CD8-positive, alpha-beta memory T cell (primary cell): ENCODE data around the gene APBA2. TPM values are rescaled to one million over a fixed set of nuclear protein-coding genes. Genes with fewer than 3 reads are reported as not detected.

Source experiments
- CTCF ChIA-PET: fragments of 350-600 bp; sonication (Branson Sonifier 250); formaldehyde crosslinking; loops from one replicate; lab custom pipeline; 2021; ENCODE audit warnings: antibody characterized with exemption; lab: Charles Lee
- POLR2A ChIA-PET: fragments of 350-600 bp; sonication (Branson Sonifier 250); formaldehyde crosslinking; loops from one replicate; lab custom pipeline; 2021; ENCODE audit warnings: antibody characterized with exemption; lab: Charles Lee
- DNase-seq, 5 donors: peaks; one replicate each; pipeline versions ENCODE4 v3.0.0 to v3.0.0-alpha.2; 2020 to 2022; ENCODE audit warnings: mixed read lengths in 1 of 5
- H3K27ac ChIP-seq: one replicate; pipeline ENCODE4 v1.7.0; 2013; ENCODE audit warnings: low read depth, mild to moderate bottlenecking, low read length, moderate library complexity
- H3K27me3 ChIP-seq: 2 replicates; pipeline ENCODE4 v1.7.0; 2013; ENCODE audit warnings: low read length, mild to moderate bottlenecking; ENCODE audit not compliant: insufficient read depth, poor library complexity, severe bottlenecking
- H3K36me3 ChIP-seq: 2 replicates; pipeline ENCODE4 v1.7.0; 2013; ENCODE audit warnings: mild to moderate bottlenecking, low read length, moderate library complexity; ENCODE audit not compliant: insufficient read depth
- H3K4me1 ChIP-seq: 2 replicates; pipeline ENCODE4 v1.7.0; 2013; ENCODE audit warnings: mild to moderate bottlenecking, low read length, moderate library complexity; ENCODE audit not compliant: insufficient read depth
- H3K4me3 ChIP-seq: 2 replicates; pipeline ENCODE4 v1.7.0; 2013; ENCODE audit warnings: mild to moderate bottlenecking, low read length
- H3K9me3 ChIP-seq: 2 replicates; pipeline ENCODE4 v1.7.0; 2013; ENCODE audit warnings: mild to moderate bottlenecking, low read length
- H3K27ac Mint-ChIP-seq, 8 donors: one replicate each; pipeline ENCODE4 v1.8.0; 2020 to 2021; ENCODE audit warnings: mixed read lengths in 8 of 8, mild to moderate bottlenecking in 6 of 8, inconsistent platforms in 3 of 8, moderate library complexity in 3 of 8
- H3K27me3 Mint-ChIP-seq, 2 donors: one replicate each; pipeline ENCODE4 v1.8.0; 2020 to 2021; ENCODE audit warnings: mixed read lengths in 2 of 2, mild to moderate bottlenecking in 1 of 2, moderate library complexity in 1 of 2
- H3K36me3 Mint-ChIP-seq, 3 donors: one replicate each; pipeline ENCODE4 v1.8.0; 2020 to 2021; ENCODE audit warnings: mixed read lengths in 3 of 3, inconsistent platforms in 1 of 3, mild to moderate bottlenecking in 1 of 3
- H3K4me1 Mint-ChIP-seq, 3 donors: one replicate each; pipeline ENCODE4 v1.8.0; 2020 to 2021; ENCODE audit warnings: mixed read lengths in 3 of 3, inconsistent platforms in 1 of 3, mild to moderate bottlenecking in 1 of 3
- H3K4me3 Mint-ChIP-seq, 7 donors: one replicate each; pipeline ENCODE4 v1.8.0; 2020 to 2021; ENCODE audit warnings: mixed read lengths in 7 of 7, mild to moderate bottlenecking in 6 of 7, moderate library complexity in 4 of 7, inconsistent platforms in 2 of 7
- H3K9me3 Mint-ChIP-seq, 5 donors: one replicate each; pipeline ENCODE4 v1.8.0; 2020 to 2022; ENCODE audit warnings: mixed read lengths in 5 of 5, mild to moderate bottlenecking in 3 of 5, moderate library complexity in 2 of 5, inconsistent platforms in 1 of 5
- polyA plus RNA-seq: library from polyadenylated mRNA; unstranded; fragments of 300-500 nt; fragmentation: Illumina TruSeq; gene quantifications from one replicate; pipeline ENCODE4 v1.2.3, GENCODE V29; 2021
- total RNA-seq, 2 experiments: library from RNA; stranded (reverse); gene quantifications; one replicate each; pipeline ENCODE4 v1.2.3, GENCODE V29; 2021

APBA2 gene
- total and polyA plus RNA-seq, 3 experiments from 2014 or later = 15.7 to 38.8 (median 18.0) TPM

DNA sequence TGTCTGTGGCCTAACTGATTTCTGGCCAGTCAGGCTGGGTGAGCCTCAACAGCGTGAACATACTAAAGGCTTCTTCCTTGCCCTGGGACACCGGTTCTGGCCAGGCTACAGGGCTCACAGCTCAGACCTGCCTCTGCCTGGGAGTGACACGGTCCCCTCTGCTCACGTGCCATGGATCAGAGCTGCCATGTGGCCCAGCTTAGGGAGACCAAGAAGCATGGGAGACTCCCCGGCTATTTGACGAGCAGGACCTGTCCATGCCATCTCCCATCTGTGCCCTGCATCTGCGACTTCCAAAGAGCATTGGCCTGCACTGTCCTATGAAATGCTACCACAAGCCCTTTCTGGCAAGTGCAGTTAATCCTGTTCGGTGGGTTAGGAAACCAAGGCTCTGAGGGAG is 57.4 kb downstream of the APBA2 start:
- CTCF ChIA-PET = interaction anchor here (2.1 to 4.4 kb wide), 2 partner anchors 12 to 147 kb away, joined by 7 to 12 read pairs; no protein-coding TSS in a partner anchor
- peak overlapping the region in 3 of 8 donors; percentile 1 to 41 (median 27) for H3K27ac Mint-ChIP-seq
- Histone ChIP-seq H3K27ac (no peak overlapping the region), H3K27me3 (no peaks in the 10 kb centered on the region), H3K9me3 (no peaks in the 10 kb centered on the region), H3K36me3 (no peaks in the 10 kb centered on the region), H3K4me3 (no peak overlapping the region), H3K4me1 (peaks cover 77% of the 10 kb centered on the region)
- POLR2A ChIA-PET = no interaction called here
- no peak for DNase-seq
- peaks cover 3 to 24% (median 5%) of the 10 kb centered on the region in 3 donors for H3K36me3 Mint-ChIP-seq
- no peaks in the 10 kb centered on the region for H3K9me3 Mint-ChIP-seq
- peaks cover 64 to 92% (median 78%) of the 10 kb centered on the region in 3 donors for H3K4me1 Mint-ChIP-seq
- H3K4me3 Mint-ChIP-seq = peak overlapping the region in 2 of 7 donors; percentile 24 to 33
- H3K27me3 Mint-ChIP-seq = no peaks in the 10 kb centered on the region

GRCh38 chr15:28943611-28944230 is 57.9 kb downstream of the APBA2 start:
- Histone ChIP-seq H3K4me3 (no peak overlapping the region), H3K27me3 (no peaks in the 10 kb centered on the region), H3K9me3 (no peaks in the 10 kb centered on the region), H3K4me1 (peaks cover 79% of the 10 kb centered on the region), H3K36me3 (no peaks in the 10 kb centered on the region), H3K27ac (no peak overlapping the region)
- Mint-ChIP-seq H3K27ac (peak overlapping the region in 4 of 8 donors; percentile 27 to 66 (median 52)), H3K4me3 (peak overlapping the region in 1 of 7 donors; percentile 47), H3K4me1 (peaks cover 67 to 92% (median 78%) of the 10 kb centered on the region in 3 donors), H3K9me3 (no peaks in the 10 kb centered on the region), H3K27me3 (no peaks in the 10 kb centered on the region), H3K36me3 (peaks cover 3 to 24% (median 5%) of the 10 kb centered on the region in 3 donors)
- ChIA-PET CTCF (interaction anchor here (1.3 to 2.1 kb wide), 2 partner anchors 9 to 12 kb away, joined by 3 to 7 read pairs; no protein-coding TSS in a partner anchor), POLR2A (no interaction called here)
- no peak for DNase-seq

- ChIA-PET CTCF (interaction anchor here (1.3 kb wide), 1 partner anchor 9 kb away, joined by 3 read pairs; no protein-coding TSS in a partner anchor), POLR2A (no interaction called here)
- no peaks in the 10 kb centered on the region for H3K27me3 ChIP-seq
- H3K4me3 Mint-ChIP-seq = no peak overlapping the region
- H3K27ac Mint-ChIP-seq = peak overlapping the region in 2 of 8 donors; percentile 43 to 65
- no peak overlapping the region for H3K27ac ChIP-seq
- H3K4me3 ChIP-seq = no peak overlapping the region
- no peaks in the 10 kb centered on the region for H3K9me3 Mint-ChIP-seq
- no peaks in the 10 kb centered on the region for H3K27me3 Mint-ChIP-seq
- no peak for DNase-seq
- H3K36me3 Mint-ChIP-seq = peaks cover 3 to 24% (median 5%) of the 10 kb centered on the region in 3 donors
- peaks cover 66 to 92% (median 78%) of the 10 kb centered on the region in 3 donors for H3K4me1 Mint-ChIP-seq
- peaks cover 79% of the 10 kb centered on the region for H3K4me1 ChIP-seq
- no peaks in the 10 kb centered on the region for H3K9me3 ChIP-seq
- H3K36me3 ChIP-seq = no peaks in the 10 kb centered on the region
Observed at GRCh38 chr15:28944286-28944685, 58.5 kb downstream of the APBA2 start.

- H3K27me3 Mint-ChIP-seq = no peaks in the 10 kb centered on the region
- Histone ChIP-seq H3K27me3 (no peaks in the 10 kb centered on the region), H3K4me1 (peaks cover 77% of the 10 kb centered on the region), H3K4me3 (no peak overlapping the region), H3K36me3 (no peaks in the 10 kb centered on the region), H3K9me3 (no peaks in the 10 kb centered on the region), H3K27ac (no peak overlapping the region)
- ChIA-PET CTCF (interaction anchor here (1.3 kb wide), 1 partner anchor 10 kb away, joined by 3 read pairs; no protein-coding TSS in a partner anchor), POLR2A (no interaction called here)
- H3K36me3 Mint-ChIP-seq = peaks cover 3 to 20% (median 5%) of the 10 kb centered on the region in 3 donors
- DNase-seq = no peak
- H3K9me3 Mint-ChIP-seq = no peaks in the 10 kb centered on the region
- peak overlapping the region in 1 of 8 donors; percentile 34 for H3K27ac Mint-ChIP-seq
- peaks cover 62 to 92% (median 76%) of the 10 kb centered on the region in 3 donors for H3K4me1 Mint-ChIP-seq
- peak overlapping the region in 1 of 7 donors; percentile 50 for H3K4me3 Mint-ChIP-seq
Observed at GRCh38 chr15:28944696-28945300, 59.0 kb downstream of the APBA2 start.

DNA sequence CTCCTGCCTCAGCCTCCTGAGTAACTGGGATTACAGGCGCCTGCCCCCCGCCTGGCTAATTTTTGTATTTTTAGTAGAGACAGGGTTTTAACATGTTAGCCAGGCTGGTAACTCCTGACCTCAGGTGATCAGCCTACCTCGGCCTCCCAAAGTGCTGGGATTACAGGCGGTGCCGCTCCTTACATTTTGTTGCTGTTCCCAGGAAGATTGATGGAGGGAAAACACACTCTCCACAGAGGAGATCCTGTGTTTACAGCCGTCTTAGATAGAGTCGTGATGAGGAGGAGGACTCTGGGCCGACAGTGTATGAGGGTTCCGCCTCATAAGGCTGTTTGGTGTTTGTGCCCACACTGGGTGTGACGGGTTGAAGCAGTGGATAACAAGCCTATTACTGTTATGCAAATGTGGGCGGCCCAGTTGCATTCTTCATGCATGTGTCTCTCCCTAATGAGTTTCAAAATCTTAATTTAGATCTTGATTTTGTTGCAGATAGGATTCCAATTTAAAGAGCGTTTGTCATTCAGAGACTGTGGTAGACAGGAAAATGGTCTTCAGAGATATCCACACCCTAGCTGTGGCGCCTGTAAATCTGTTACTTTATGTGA is 60.0 kb downstream of the APBA2 start:
- Histone ChIP-seq H3K27ac (no peak overlapping the region), H3K9me3 (no peaks in the 10 kb centered on the region), H3K4me1 (peaks cover 74% of the 10 kb centered on the region), H3K36me3 (no peaks in the 10 kb centered on the region), H3K27me3 (no peaks in the 10 kb centered on the region), H3K4me3 (no peak overlapping the region)
- DNase-seq = no peak
- Mint-ChIP-seq H3K27ac (peak overlapping the region in 5 of 8 donors; percentile 3 to 85 (median 33)), H3K4me1 (peaks cover 61 to 92% (median 73%) of the 10 kb centered on the region in 3 donors), H3K27me3 (no peaks in the 10 kb centered on the region), H3K4me3 (peak overlapping the region in 4 of 7 donors; percentile 10 to 61 (median 17)), H3K9me3 (no peaks in the 10 kb centered on the region), H3K36me3 (peaks cover 3 to 18% (median 5%) of the 10 kb centered on the region in 3 donors)
- POLR2A ChIA-PET = interaction anchor here (1.0 kb wide), 1 partner anchor 26 kb away, joined by 4 read pairs; no protein-coding TSS in a partner anchor
- CTCF ChIA-PET = interaction anchor here (1.3 kb wide), 1 partner anchor 10 kb away, joined by 3 read pairs; no protein-coding TSS in a partner anchor

DNA sequence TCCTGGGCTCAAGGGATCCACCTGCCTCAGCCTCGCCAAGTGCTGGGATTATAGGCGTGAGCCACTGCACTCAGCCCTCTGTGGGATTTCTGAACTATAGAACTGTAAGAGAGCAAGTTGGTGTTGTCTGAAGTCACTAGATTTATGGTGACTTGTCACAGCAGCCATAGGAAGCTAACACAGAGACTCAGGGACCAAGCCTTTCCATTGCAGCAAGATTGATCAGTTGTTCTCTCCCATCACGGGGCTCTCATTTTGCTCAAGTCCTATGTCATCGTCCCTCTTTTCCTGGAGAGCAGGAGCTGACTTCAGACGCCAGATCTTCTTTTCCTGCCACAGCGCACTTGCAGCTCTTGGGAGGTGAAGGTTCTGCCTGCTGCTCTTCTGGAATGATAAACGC is 61.0 kb downstream of the APBA2 start:
- H3K9me3 ChIP-seq = no peaks in the 10 kb centered on the region
- H3K4me1 ChIP-seq = peaks cover 64% of the 10 kb centered on the region
- no peak overlapping the region for H3K4me3 ChIP-seq
- no peaks in the 10 kb centered on the region for H3K27me3 Mint-ChIP-seq
- H3K27ac ChIP-seq = no peak overlapping the region
- no peaks in the 10 kb centered on the region for H3K9me3 Mint-ChIP-seq
- no peaks in the 10 kb centered on the region for H3K27me3 ChIP-seq
- peak overlapping the region in 2 of 7 donors; percentile 18 to 48 for H3K4me3 Mint-ChIP-seq
- H3K27ac Mint-ChIP-seq = peak overlapping the region in 2 of 8 donors; percentile 65 to 68
- peaks cover 3 to 18% (median 5%) of the 10 kb centered on the region in 3 donors for H3K36me3 Mint-ChIP-seq
- DNase-seq = no peak
- H3K4me1 Mint-ChIP-seq = peaks cover 53 to 89% (median 64%) of the 10 kb centered on the region in 3 donors
- ChIA-PET CTCF (interaction anchor here (0.8 to 2.0 kb wide), 6 partner anchors 8 to 143 kb away, joined by 3 to 10 read pairs (median 3); no protein-coding TSS in a partner anchor), POLR2A (interaction anchor here (1.0 kb wide), 1 partner anchor 27 kb away, joined by 4 read pairs; no protein-coding TSS in a partner anchor)
- no peaks in the 10 kb centered on the region for H3K36me3 ChIP-seq

DNA sequence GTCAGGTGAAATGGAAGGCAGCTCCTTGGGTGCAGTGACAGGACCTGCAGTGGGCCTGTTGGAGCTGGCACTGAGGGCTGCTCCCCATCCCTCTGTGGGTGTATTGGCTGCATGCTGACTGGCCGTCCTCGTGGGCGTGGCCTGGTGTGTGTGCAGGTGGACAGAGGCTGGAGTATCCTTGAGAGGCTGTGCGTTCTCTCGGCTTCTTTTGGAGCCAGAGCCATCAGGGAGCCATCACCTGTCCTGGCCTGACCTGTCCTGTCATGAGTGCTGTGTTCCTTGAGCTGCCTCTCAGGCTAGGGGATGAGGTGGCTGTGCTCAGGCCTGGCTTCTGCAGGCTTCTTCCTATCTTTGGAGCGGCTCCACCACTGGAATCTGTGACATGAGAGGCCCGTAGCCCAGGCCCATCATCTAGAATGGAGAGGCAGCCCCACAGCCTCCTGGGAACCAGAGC is 61.5 kb downstream of the APBA2 start:
- H3K4me1 Mint-ChIP-seq = peaks cover 49 to 89% (median 60%) of the 10 kb centered on the region in 3 donors
- CTCF ChIA-PET = interaction anchor here (0.8 to 2.0 kb wide), 6 partner anchors 8 to 143 kb away, joined by 3 to 10 read pairs (median 4); no protein-coding TSS in a partner anchor
- Histone ChIP-seq H3K4me1 (peaks cover 59% of the 10 kb centered on the region), H3K36me3 (no peaks in the 10 kb centered on the region), H3K27me3 (no peaks in the 10 kb centered on the region), H3K9me3 (no peaks in the 10 kb centered on the region), H3K27ac (no peak overlapping the region), H3K4me3 (no peak overlapping the region)
- no peak for DNase-seq
- peak overlapping the region in 5 of 8 donors; percentile 58 to 94 (median 68) for H3K27ac Mint-ChIP-seq
- peak overlapping the region in 2 of 7 donors; percentile 1 to 40 for H3K4me3 Mint-ChIP-seq
- POLR2A ChIA-PET = no interaction called here
- peaks cover 3 to 18% (median 5%) of the 10 kb centered on the region in 3 donors for H3K36me3 Mint-ChIP-seq
- H3K27me3 Mint-ChIP-seq = no peaks in the 10 kb centered on the region
- no peaks in the 10 kb centered on the region for H3K9me3 Mint-ChIP-seq
